Epithelial cell of proximal tubule (primary cell): Measurements from ENCODE around the gene PDIA5. TPM values are rescaled to one million over a fixed set of nuclear protein-coding genes. Genes with fewer than 3 reads are reported as not detected.
A peak's percentile ranks its signal among the peaks of the same experiment; 100 is the strongest.

Experiments used
- DNase-seq: peaks from one replicate; pipeline ENCODE4 v3.0.0-alpha.2; 2011; ENCODE audit warnings: low read depth
- H3K4me3 ChIP-seq: 2 replicates; pipeline ENCODE4 v1.5.1; 2011; ENCODE audit warnings: low read depth, mild to moderate bottlenecking, low read length
- CTCF ChIP-seq: conservative IDR thresholded peaks from 2 replicates; pipeline ENCODE4 v1.5.1; 2012; ENCODE audit warnings: low read depth, mild to moderate bottlenecking, low read length
- total RNA-seq: library from RNA; depleted of rRNA; stranded (reverse); fragments of >200 nt; gene quantifications from 2 replicates; pipeline ENCODE4 v1.2.3, GENCODE V29; 2015

PDIA5 gene
- total RNA-seq, 1 donor from 2014 or later, result 29.4 TPM

GRCh38 chr3:123068601-123069381 is 2.0 kb downstream of the PDIA5 start:
- H3K4me3 ChIP-seq, result peak overlapping the region; percentile 97
- DNase-seq, result no peak
- TF ChIP-seq CTCF, result no peak

- no peak for TF ChIP-seq CTCF
- no peak for DNase-seq
- no peak overlapping the region for H3K4me3 ChIP-seq
These were observed 3.7 kb downstream of the PDIA5 start for GRCh38 chr3:123070510-123070909.

DNA sequence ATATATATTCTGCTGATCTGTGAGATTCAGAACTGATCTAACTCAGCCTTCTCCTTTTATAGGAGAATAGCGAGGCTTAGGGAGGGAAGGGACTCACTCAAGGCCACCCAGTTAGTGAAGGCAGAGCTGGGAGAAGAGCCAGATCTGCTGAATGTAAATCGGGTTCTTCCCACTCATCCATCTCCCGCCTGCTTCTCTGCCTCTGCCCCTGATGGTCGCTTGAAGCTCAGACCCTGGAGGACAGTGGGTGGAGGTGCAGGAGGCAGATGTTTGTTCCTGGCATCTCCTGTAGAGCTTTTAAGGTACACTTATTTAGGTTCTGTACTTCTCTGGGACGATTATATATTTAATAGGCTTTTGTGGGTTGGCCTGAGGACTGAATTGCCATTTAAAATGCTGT is 4.3 kb downstream of the PDIA5 start:
- H3K4me3 ChIP-seq, result no peak overlapping the region
- TF ChIP-seq CTCF, result no peak
- no peak for DNase-seq

- TF ChIP-seq CTCF, result no peak
- no peak overlapping the region for H3K4me3 ChIP-seq
- no peak for DNase-seq
These were observed 4.8 kb downstream of the PDIA5 start for GRCh38 chr3:123071581-123071980.

- no peak for DNase-seq
- no peak for TF ChIP-seq CTCF
These were observed 5.3 kb downstream of the PDIA5 start for GRCh38 chr3:123072152-123072551.

GRCh38 chr3:123072564-123072963 is 5.7 kb downstream of the PDIA5 start:
- DNase-seq, result no peak
- no peak for TF ChIP-seq CTCF
- H3K4me3 ChIP-seq, result no peak overlapping the region

More at GRCh38 chr3:123072152-123072551, 5.3 kb downstream of the PDIA5 start:
- H3K4me3 ChIP-seq, result no peak overlapping the region

DNA sequence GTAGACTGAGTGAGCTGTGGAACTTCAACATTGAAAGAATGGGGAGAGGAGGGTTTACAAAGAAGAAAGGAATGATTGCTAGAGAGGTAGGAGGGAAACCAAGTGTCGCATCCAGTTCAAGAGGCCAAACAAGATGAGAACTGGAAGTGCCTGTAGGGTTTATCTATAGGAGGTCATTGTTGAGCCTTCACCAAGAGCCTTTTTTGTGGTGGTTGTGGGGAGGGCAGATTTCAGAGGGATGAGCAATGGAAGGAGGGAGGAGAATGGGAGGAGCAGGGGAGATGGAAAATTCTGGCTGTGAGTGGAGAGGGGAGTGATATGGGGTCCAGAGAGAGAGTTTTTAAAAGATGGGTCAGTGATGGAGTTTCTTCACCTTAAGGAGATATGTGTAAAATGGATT is 8.5 kb downstream of the PDIA5 start:
- H3K4me3 ChIP-seq, result no peak overlapping the region

More for the DNA sequence above, 8.5 kb downstream of the PDIA5 start:
- DNase-seq, result no peak
- TF ChIP-seq CTCF, result no peak
